Measurements from ENCODE around the gene HOXC9. TPM values are rescaled to one million over a fixed set of nuclear protein-coding genes. Genes with fewer than 3 reads are reported as not detected.

HOXC9 gene
- total and polyA plus RNA-seq, 9 of the 15 experiments (the other 6 are each of a cell fraction or from before 2014, with no cell fraction given) = 1.1 to 10.5 (median 9.3) TPM

- Histone ChIP-seq H3K9ac (ENCODE audit: insufficient read depth in 1 of 2, low read depth in 2 of 2, low read length in 2 of 2) (no peak overlapping the region), H4K20me1 (replicated peaks; ENCODE audit: control insufficient read depth, insufficient read depth, low read length) (no peaks in the 10 kb centered on the region), H3K79me2 (ENCODE audit: control insufficient read depth, insufficient read depth, low read length) (no peaks in the 10 kb centered on the region), H3K27ac (ENCODE audit: extremely low read depth, low read depth, low read length) (no peak overlapping the region), H3K4me2 (ENCODE audit: insufficient read depth, low read length) (no peak overlapping the region), H3K9me3 (replicated peaks; ENCODE audit: control insufficient read depth, insufficient read depth, low read depth, low read length) (no peaks in the 10 kb centered on the region), H3K9me1 (ENCODE audit: control insufficient read depth, insufficient read depth, low read length) (no peaks in the 10 kb centered on the region), H3K4me3 (no peak overlapping the region), H3K27me3 (ENCODE audit: control insufficient read depth in 2 of 2, insufficient read depth in 2 of 2, low read length in 2 of 2) (peaks cover 9 to 13% of the 10 kb centered on the region in 2 experiments; a peak in 2 of 5 replicates), H2AFZ (ENCODE audit: low read depth, low read length) (no peak overlapping the region), H3K36me3 (ENCODE audit: control insufficient read depth, insufficient read depth, low read length) (no peaks in the 10 kb centered on the region), H3K4me1 (replicated peaks in 1 of 2; ENCODE audit: control insufficient read depth in 2 of 2, insufficient read depth in 2 of 2, low read length in 2 of 2) (peaks cover 0 to 8% of the 10 kb centered on the region in 2 experiments; a peak in 3 of 5 replicates)
- DNase-seq (ENCODE audit: extremely low read depth in 1 of 4, low spot score in 3 of 4) (no peak), FAIRE-seq (peak; percentile 6), ATAC-seq (no peak)
- ChIA-PET POLR2A (interaction anchor here (0.5 to 1.1 kb wide), 3 partner anchors 36 to 153 kb away, joined by 3 read pairs; no protein-coding TSS in a partner anchor), CTCF (ENCODE audit: low intra/inter-chr PET ratio) (no interaction called here)
- 31% methylated on average over 4 of the region's 5 CpGs for WGBS (ENCODE audit: insufficient coverage, low coverage, missing lambda C conversion rate)
- in situ Hi-C loops (cut with MboI) (loop anchor here (5.0 kb wide), 1 partner anchor 94 kb away; no protein-coding TSS in a partner anchor), intact Hi-C loops (cut with micrococcal nuclease) (no loop called here)
- BruUV-seq (replicated peaks) = no TSS peak
- no peak for TF ChIP-seq CBFA2T2 (conservative IDR thresholded peaks at IDR 0.05)
Observed at GRCh38 chr12:54038284-54038870, 38.4 kb downstream of the HOXC9 start.

GRCh38 chr12:54038871-54039414, 39.0 kb downstream of the HOXC9 start:
- Histone ChIP-seq H3K79me2 (ENCODE audit: control insufficient read depth, insufficient read depth, low read length) (no peaks in the 10 kb centered on the region), H3K27me3 (ENCODE audit: control insufficient read depth in 2 of 2, insufficient read depth in 2 of 2, low read length in 2 of 2) (peaks cover 9 to 13% of the 10 kb centered on the region in 2 experiments; a peak in 2 of 5 replicates), H3K9me1 (ENCODE audit: control insufficient read depth, insufficient read depth, low read length) (no peaks in the 10 kb centered on the region), H4K20me1 (replicated peaks; ENCODE audit: control insufficient read depth, insufficient read depth, low read length) (no peaks in the 10 kb centered on the region), H3K36me3 (ENCODE audit: control insufficient read depth, insufficient read depth, low read length) (no peaks in the 10 kb centered on the region), H2AFZ (ENCODE audit: low read depth, low read length) (no peak overlapping the region), H3K27ac (ENCODE audit: extremely low read depth, low read depth, low read length) (no peak overlapping the region), H3K4me1 (replicated peaks in 1 of 2; ENCODE audit: control insufficient read depth in 2 of 2, insufficient read depth in 2 of 2, low read length in 2 of 2) (peaks cover 0 to 8% of the 10 kb centered on the region in 2 experiments; a peak in 3 of 5 replicates), H3K4me3 (no peak overlapping the region), H3K4me2 (ENCODE audit: insufficient read depth, low read length) (no peak overlapping the region), H3K9ac (ENCODE audit: insufficient read depth in 1 of 2, low read depth in 2 of 2, low read length in 2 of 2) (no peak overlapping the region), H3K9me3 (replicated peaks; ENCODE audit: control insufficient read depth, insufficient read depth, low read depth, low read length) (no peaks in the 10 kb centered on the region)
- POLR2A ChIA-PET = interaction anchor here (0.8 to 1.1 kb wide), 3 partner anchors 10 to 152 kb away, joined by 3 read pairs; no protein-coding TSS in a partner anchor
- FAIRE-seq (no peak), ATAC-seq (no peak), DNase-seq (ENCODE audit: extremely low read depth in 1 of 4, low spot score in 3 of 4) (no peak)
- no TSS peak for BruUV-seq (replicated peaks)
- intact Hi-C loops (cut with micrococcal nuclease) (no loop called here), in situ Hi-C loops (cut with MboI) (loop anchor here (5.0 kb wide), 1 partner anchor 93 kb away; no protein-coding TSS in a partner anchor)
- WGBS (ENCODE audit: insufficient coverage, low coverage, missing lambda C conversion rate) = 43% methylated on average over 8 of the region's 9 CpGs
- no peak for TF ChIP-seq ZHX1 (conservative IDR thresholded peaks at IDR 0.05; ENCODE audit: low read length)
- CTCF ChIA-PET (ENCODE audit: low intra/inter-chr PET ratio) = no interaction called here
